Measurements from ENCODE around the gene ADGRG1.

ADGRG1 gene

DNA sequence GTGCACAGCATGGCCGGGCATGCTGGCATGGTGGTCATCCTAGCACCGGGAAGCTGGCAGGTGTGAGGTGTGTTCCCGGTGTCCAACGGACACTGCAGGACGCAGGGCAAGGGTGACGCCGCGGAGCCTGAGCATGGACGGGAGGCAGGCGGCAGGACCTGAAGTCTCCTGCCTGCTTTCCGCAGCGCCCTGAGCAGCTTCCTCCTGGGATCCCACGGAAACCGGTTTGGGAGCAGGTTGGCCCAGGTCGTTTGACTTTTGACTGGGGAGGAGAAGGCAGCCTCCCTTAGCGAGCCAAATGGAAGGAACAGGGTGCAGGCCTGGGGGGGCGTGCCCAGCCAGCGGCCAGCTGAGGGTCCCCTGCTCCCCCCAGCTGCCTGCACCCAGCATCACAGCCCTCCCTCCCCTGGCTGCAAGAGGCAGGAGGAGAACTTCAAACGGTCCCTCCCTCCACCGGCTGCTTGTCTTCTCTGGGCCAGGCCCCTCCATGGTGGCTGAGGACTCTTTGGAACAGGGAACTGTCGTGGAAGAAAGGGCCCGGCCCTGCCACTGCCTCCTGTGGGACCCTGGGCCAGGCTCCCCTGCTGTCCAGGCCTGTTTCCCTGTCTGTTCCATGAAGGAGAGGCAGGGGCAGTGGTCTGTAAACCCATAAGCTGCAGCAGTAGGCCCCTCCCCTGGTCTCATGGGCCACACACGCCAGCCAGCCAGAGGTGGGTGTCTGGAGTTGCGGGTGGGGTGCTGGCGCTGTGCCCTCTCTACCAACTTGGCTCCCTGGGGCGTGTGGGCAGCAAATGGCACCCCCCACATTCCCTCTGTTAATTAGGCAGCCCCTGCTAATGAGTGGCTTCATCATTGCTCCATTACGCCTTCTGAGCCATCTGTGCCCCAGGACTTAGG is 7.8 kb upstream of the ADGRG1 start:
- no peak for DNase-seq (ENCODE audit: low read depth)

DNA sequence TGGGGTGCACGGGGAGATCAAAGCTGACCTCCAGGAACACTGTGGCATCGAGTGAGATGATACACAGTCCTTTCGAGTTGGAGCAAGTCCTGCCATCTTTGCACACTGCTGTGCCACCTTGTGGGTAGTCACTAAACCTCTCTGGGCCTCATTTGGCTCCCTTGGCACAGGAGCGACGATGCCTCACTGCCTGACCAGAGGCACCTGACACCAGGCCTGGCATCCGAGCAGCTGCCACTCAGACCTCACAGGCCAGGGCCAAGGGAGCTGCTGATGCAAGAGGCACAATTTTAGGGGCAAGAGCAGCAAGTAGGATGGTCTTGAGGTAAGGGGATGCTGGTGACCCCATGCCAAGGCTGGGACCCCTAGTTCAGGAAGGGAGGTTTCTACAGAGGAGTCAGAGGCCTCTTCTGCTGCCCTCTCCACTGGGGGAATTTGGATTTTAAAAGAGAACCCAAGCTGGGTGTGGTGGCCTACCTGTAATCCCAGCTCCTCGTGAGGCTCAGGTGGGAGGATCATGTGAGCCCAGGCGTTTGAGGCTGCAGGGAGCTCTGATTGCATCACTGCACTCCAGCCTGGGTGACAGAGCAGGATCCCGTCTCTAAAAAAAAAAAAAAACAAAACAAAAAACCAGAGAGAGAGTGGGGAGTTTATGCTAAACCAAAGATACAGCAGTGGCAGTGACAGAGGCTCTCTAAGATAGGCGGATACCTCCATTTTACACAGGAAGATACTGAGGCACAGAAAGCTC is 6.7 kb upstream of the ADGRG1 start:
- no peak for DNase-seq (ENCODE audit: low read depth)

DNA sequence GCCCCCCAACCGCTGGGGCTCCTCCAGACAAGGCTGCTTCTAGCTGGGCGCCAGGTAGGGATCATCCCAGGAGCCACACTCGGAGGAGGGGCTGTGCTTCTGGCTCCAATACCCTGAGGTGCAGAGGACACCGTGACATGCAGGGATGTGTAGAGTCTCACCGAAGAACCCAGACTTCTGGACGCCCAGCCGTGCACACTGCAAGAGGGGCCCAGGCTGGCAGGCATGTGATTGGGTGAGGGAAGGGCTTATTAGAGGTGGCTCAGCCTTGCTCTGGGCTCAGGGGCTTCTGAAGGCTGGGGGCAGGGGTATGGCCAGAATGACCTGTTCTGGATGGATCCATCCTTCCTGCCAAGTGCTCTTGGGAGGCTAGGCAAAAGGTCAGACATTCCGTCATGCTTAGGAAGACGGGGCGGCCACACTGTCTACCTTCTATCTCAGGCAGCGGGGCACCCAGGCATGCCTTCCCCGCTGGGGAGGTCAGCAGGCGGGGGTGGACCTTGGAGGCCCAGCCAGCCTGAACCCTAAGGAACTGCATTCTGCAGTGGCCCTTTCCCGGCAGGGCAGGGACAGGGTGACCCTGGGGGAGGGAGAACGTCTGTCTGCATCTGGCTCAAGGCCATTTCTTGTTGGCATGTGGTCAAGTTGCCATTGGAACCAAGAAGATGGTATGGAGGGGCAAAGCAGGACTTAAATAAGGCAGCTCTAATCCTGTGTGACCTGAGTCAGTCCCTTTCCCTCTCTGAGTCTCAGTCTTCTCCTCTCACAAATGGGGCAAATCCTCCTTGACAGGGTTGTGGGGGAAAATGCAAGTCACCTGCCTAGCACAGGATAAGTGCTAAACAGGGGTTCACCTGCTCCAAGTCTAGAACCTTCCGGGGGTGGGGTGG is 5.8 kb upstream of the ADGRG1 start:
- DNase-seq (ENCODE audit: low read depth) = no peak

DNA sequence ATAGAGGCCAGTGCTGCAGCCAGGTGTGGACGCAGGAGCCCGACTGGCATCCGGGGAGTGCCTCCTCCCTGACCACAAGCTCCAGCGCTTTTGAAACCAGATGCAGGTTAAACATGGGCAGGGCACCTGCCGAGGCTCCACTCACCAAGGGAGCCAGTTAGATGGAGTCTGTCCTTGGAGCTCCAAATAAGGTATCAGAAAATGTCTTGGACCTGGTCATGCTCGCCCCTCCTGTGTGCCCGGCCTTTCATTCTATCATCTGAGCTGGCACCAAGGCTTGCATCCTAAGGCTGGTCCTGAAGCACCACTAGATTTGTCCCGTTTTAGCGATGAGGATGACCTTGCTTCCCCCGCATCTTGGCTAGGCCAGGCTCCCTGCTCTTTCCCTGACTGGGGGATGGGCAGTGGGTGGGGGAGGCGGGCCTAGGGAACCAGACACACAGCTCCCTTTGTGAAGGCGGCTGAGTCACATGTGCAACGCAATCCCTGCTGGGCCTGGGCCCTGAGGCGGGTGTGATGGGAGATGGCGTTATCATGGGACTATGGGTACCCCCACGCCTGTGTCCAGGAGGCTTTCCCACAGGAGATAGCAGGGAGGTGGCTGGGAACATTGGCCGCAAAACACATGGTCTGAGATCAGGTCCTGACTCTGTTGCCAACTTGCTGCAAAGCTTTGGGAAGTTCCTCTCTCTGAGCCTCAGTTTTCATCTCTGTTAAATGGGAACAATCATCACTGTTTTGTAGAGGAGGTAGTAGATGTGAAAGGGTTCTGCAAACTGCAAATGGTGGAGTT is 5.0 kb upstream of the ADGRG1 start:
- no peak for DNase-seq (ENCODE audit: low read depth)

DNA sequence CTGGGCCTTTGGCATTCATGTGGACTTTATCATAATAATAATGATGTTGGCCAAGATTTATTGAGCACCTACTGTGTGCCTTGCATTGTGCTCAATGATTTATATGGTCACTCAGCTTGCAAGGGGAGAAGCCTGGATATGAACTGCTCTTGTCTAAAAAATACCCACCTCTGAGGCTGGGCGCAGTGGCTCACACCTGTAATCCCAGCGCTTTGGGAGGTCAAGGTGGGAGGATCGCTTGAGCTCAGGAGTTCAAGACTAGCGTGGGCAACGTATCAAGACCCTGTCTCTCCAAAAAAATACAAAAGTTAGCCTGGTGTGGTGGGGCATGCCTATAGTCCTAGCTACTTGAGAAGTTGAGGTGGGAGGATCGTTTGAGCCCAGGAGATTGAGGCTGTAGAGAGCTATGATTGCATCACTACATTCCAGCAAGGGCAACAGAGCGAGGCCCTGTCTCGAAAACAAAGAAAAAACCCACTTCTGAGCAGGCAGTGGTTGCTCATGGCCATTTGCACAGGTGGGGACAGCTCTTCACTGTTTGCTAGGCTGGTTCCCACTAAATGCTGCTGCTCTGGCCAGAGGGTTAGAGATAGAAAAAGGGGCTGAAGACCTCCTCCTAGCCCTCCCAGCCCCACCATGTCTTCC is 4.3 kb upstream of the ADGRG1 start:
- DNase-seq (ENCODE audit: low read depth) = no peak

DNA sequence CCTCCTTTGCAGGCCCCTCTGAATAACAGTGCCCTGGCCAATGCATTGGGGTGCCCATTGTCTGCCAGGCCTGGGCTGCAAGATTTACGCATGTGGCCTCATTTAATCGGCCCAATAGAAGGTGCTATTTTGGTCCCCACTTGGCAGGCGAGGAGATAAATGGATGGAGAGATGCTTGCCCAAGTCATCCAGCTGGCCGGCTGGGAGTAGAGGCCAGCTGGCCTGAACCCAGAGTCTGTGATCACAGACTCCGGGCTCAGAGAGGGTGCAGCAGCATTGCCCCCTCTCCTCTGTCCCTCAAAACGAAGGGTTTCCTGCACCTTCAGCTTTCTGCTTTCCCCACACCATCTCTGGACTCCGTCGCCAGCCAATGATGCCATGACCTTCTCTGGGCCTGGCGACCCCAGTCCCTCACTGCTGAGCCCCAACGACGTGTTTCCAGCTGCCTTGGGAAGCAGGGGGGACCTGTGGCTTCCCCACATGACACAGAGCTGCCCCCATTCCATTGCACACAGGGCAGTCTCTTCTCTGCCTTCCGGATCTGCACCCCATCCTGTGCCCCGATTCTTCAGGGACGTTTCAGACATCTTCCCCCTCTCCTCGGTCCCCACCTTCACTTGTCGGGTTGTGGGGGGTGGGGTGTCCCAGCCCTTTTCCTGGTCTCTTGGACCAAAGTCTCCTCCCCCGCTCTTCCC is 3.5 kb upstream of the ADGRG1 start:
- no peak for DNase-seq (ENCODE audit: low read depth)

DNA sequence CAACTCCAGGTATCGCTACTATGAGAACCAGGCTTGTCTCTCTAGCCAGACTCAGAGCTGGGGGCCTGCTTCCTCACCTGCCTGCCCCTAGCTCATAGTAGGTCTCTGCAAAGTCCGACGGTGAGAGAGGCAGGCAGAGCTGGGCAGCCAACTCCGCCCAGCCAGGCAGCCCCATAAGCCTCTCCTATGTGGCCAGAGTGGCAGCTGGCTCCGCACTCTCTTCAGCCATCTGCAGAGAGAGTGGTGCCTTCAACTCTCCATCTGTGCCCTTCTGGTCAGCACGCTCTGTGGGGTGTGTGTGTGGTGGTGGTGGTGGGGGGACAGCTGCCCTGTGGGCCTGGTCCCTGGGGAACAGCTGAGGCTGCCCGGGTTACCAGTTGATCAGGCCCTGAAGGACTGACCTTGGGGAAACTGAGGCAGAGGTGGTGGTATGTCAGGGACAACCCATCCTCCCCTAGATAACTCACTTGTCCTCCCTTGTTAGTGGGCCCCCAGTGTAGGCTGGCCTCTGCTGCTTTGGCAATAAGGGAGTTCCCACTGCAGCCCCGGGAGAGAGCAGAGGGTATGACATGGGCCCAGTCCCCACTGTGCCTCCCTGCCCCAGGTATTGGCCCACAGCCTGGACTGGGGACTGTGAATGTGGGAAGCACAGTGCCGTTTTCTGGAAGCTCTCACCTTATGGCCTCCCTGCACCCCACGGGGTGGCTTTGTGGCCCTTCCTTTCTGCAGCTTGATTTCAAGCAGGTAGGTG is 1.8 kb upstream of the ADGRG1 start:
- no peak for DNase-seq (ENCODE audit: low read depth)

DNA sequence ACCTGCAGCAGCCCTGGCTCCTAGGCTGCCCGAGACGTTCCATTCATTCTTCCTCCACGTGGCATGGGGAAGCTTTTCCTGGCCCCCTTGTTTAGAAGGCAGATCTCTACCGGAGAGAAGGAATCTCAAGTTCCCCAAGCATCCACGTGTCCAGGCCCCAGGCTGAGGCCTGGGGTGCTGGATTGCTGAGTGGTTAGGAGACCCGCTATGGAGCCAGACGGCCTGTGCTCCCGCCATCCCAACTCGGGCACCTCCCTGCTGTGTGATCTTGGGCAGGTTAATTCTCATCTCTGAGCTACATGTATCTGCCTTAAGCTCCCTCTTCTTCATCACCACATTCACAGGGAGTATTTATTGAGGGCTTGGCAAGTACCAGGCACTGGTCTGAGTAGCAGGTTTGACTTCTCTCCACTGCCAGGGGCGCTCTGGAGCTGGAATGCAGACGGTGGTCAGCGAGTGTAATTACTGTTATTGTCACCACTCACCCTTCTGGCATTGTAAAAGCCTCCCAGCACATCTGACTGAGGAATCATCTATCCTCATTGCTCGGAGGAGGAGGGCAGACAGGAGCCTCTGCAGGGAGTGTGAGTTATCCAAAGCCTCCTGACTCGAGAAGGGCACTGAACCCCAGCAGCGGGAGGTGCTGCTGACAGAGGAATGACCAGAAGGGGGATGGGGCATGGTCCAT is 1.1 kb upstream of the ADGRG1 start:
- no peak for DNase-seq (ENCODE audit: low read depth)

DNA sequence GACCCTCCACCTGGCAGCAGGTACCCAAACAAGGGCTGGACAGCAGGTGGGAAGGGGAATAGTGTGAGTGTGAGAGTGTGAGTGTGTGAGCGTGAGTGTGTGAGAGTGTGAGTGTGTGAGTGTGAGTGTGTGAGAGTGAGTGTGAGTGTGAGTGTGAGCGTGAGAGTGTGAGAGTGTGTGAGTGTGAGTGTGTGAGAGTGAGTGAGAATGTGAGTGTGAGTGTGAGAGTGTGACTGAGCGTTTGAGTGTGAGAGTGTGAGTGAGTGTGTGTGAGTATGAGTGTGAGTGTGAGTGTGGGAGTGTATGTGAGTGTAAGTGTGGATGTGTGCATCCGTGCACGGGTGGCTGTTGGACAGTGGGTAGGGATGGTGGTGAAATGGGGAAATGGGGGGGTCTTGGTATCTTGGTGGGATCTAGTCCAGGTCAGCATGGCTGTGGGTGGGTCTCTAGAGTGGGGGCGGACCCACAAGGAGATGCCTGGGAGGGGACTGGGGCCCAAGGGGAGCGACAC is 408 bp downstream of the ADGRG1 start:
- no peak for DNase-seq (ENCODE audit: low read depth)

DNA sequence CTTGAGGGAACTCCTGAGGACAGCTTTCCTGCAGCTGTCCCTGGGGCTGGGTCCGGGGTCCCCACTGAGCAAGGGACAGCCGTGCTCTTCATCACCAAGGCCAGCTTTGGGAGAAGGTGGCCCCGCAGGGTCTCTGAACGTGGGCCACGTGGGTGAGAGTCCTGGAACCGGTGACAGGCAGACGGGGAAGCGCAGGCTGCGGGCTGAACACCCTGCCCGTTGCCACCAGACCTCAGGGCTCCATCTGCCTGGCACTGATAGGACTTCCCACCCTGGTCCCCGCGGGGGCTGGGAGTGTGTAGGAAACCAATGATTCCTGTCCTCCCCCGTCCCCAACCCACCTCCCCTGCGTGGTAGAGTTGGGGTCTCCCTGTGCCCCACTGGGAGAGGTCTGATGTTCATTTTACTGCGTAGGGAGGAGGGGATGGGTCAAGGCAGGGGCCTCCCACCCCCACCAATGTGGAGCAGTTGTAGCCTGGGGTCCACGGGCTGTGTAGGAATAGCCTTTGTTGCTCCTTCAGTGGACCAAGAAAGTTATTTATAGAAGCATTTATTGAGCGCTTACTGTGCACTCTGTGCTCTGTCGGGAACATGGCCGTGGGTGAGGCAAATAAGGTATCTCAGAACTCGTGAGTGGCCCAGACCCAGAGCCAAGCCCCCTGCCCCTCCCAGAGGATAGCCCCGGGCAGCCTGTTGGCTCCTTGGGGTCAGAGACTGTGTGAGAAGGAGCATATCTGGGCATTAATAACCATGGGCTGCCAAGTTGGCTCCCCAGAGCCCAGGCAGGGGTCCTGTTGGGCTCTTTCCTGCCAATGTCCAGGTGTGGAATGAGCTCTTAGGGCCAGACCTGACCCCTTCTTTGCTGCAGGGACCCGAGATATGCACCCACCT is 1.3 kb downstream of the ADGRG1 start:
- no peak for DNase-seq (ENCODE audit: low read depth)

DNA sequence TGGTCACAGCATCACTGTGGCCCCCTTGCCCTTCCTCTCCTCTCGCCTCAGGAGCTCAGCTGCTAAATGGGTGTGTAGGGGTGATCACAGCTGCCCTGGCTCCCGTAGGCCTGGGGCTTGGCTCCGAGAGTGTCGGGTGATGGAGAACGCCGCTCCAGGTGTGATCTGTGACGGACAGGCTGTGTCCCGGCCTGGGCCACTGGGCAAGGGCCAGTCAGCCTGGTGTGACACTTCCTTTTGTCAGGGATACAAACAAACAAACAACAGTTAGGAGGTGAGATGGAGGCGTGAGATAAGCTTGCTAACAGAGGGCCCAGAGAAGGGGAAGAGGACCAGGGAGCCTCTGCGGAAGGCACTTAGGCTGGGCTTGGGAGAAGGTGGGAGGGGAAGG is 2.0 kb downstream of the ADGRG1 start:
- no peak for DNase-seq (ENCODE audit: low read depth)

DNA sequence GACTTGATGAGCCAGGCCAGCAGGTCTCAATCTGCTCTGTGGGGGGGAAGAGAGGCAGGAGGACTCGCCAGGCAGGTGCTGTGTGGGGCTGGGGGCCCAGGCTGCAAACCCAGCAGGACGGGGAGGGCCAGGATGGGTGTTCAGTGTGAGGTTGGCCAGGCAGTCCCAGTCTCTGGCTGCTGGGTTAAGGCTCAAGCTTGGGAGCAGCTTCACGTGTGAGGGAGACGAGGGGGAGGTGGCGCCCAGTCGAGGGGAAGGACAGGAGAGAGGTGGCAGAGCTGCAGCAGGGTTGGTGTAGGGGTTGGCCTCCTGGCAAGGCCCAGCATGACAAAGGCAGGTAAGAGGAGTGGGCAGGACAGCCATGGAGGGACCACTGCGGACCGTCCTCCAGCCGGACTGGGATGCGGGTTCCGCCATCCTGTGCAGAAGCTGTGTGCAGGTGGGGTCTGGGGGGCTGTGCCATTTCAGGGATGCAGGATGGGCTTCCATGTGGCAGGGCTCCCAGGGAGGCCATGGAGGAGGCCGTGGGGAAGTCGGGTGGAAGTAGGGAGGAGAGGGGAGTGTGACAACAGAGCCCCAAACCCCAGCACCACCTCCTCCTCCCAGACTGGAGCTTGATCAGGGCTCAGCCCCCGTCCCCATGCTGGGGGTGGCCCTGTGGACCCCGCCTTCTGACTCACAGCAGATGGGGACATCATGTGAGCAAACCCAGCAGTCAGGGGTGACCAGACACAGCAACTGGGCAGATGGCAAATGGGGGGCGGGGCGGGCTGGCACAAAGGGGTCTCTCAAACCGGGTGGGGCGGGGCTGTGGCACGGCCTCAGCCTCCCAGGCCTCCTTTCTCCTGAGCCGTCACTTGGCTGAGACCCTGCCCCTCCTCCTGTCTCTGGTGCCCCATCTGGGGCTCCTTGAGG is 2.8 kb downstream of the ADGRG1 start:
- DNase-seq (ENCODE audit: low read depth) = no peak

DNA sequence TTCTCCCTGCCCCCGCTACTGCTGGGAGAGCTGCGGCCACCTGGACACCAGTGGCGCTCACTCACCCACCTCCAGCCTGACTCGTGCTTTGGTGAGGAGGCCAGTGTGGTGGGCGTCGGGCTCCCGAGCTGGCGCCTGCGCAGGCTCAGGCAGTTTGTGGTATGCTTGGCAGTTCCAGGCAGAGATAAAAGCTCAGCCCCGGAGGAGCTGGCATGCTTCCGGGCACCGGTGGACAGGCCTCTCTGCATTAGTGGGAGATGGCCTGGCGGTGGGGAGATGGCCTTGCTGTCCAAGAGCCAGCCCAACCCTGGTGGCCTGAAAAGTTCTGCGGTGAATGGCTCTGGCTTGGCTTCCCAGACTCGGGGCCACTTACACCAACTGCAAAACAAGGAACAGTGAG is 4.1 kb downstream of the ADGRG1 start:
- no peak for DNase-seq (ENCODE audit: low read depth)

DNA sequence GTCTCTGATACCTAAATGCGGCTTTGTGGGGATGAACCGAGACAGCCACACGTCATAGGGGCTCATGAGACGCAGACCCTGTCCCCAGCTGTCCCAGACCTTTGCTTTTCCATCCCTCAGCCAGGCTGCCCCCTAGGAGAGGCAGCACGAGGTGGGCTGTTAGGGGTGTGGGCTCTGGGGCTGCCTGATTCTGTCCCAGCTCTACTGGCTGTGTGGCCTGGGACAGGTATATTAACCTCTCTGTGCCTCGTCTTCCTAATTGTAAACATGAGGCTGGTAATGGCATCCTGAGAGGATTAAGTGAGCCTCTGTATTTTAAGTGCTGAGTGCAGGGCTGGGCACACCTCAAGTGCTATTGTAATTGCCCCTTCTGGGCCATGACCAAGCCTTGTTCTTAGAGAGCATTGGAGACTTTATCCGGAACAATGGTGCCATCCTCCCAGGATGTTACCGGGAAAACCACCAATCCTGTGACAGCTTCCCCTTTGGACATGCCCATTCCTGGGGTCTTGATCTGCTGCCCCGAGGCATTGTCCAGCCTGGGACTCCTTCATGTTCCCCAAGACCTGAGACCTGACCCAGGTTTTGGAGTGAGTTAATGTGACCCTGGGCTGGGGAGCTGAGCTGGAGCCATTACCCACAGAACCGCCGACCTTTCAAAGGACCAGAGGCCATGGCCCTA is 5.1 kb downstream of the ADGRG1 start:
- no peak for DNase-seq (ENCODE audit: low read depth)

DNA sequence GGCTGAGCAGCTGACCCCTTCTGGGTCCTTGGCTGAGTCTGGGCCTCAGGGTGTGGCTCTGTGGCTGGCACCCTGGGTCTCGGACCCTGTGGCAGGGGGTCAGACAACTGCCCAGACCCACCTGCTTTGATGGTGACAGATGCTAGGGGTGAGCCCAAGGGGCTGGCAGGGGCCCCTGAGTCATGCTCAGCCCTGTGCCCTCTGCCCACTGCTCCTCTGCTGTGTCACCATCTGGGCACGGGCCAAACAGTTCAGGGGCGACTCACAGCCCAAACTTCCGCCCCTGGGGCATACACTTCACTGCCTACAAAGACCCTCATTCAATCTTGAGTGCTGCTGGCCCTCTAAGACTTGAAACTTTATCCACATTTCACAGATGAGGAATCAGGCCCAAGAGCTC is 5.7 kb downstream of the ADGRG1 start:
- DNase-seq (ENCODE audit: low read depth) = no peak
